Activated T-helper 1 cell treated with anti-CD3 and anti-CD28 coated beads, Interleukin-2, amount 50 U/mL, for 16 hours (primary cell): ENCODE measurements around the gene KRT7.

ENCODE experiments used
- DNase-seq, 2 donors: peaks; one replicate each; pipeline ENCODE4 v3.0.0-alpha.2; 2020; ENCODE audit warnings: low read depth in 1 of 2, low spot score in 1 of 2

KRT7 gene

GRCh38 chr12:52199294-52199919, 33.6 kb upstream of the KRT7 start:
- DNase-seq = no peak

GRCh38 chr12:52200086-52200780, 32.8 kb upstream of the KRT7 start:
- DNase-seq = no peak

- no peak for DNase-seq
These were observed 32.1 kb upstream of the KRT7 start for GRCh38 chr12:52200781-52201450.

GRCh38 chr12:52201451-52201839, 31.6 kb upstream of the KRT7 start:
- no peak for DNase-seq

DNA sequence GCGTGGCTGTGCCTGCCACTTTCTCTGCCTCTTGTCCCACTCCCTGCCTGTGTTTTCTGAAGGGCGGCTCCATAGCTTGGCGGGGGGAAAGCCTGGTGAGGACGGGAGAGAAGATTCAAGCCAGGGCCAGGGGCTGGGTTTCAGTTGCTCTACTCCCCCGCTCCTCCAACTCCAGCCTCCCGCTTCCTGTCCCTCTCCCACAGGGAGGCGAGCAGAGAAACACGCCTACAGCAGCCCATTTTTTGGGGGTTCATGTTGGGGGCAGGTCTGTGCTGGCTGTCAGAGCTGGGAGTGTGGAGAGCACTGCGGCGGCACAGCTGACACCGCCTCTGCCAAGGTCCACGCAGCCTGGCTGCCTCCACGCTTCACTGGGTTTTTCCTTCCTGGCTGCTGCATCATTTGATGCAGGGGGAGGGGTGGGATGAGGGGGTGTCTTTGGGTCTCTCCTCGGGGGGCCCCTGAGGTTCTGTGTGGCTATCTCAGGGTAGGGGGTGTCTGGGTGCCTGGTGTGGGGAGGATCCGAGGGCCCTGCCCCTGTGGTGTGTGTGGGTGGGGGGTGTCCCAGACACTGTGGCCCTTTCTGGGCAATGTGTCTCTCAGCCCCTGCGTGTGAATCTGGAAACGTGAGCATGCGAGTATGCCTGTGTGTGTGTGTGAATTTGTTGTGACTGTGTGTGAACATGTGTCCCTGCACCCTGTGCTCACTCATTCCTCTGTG, 30.5 kb upstream of the KRT7 start:
- no peak for DNase-seq

DNA sequence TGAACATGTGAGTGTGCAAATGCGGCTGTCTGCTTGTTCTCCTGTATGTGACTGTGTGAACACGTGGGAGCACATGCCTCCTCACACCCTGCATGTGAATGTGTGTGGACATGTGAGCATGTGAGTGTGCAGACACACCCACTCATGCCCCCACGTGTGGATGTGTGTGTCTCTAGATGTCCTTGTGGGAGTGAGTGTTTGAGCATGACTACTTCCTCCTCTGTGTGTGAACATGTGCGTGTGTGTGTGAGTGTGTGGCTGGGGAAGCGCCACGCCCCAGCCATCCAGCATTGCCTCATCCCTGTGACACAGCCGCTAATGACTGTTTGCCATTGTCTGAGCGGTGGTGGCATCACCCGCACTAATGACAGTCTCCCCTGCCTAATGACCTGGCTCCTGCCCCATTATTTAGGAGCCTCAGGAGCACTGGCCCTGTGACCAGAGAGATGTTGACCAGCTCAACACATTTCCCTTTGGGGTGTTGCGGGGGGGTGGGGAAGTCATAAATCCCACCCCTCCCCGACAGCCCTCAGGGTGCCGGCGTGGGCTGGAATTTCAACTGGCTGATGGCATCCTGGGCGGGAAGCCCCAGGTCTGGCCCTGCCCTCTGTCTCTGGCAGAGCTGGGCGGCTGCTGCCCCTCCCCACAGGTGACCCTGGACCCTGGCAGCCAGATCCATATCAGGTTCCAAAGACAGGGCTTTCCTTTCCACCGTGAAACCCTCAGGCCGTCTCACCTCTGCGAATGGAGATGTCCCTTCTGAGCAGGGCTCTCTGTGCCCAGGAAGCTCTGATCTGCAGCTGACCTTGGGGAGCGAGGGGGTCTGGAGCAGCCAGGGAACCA, 29.7 kb upstream of the KRT7 start:
- DNase-seq = no peak

DNA sequence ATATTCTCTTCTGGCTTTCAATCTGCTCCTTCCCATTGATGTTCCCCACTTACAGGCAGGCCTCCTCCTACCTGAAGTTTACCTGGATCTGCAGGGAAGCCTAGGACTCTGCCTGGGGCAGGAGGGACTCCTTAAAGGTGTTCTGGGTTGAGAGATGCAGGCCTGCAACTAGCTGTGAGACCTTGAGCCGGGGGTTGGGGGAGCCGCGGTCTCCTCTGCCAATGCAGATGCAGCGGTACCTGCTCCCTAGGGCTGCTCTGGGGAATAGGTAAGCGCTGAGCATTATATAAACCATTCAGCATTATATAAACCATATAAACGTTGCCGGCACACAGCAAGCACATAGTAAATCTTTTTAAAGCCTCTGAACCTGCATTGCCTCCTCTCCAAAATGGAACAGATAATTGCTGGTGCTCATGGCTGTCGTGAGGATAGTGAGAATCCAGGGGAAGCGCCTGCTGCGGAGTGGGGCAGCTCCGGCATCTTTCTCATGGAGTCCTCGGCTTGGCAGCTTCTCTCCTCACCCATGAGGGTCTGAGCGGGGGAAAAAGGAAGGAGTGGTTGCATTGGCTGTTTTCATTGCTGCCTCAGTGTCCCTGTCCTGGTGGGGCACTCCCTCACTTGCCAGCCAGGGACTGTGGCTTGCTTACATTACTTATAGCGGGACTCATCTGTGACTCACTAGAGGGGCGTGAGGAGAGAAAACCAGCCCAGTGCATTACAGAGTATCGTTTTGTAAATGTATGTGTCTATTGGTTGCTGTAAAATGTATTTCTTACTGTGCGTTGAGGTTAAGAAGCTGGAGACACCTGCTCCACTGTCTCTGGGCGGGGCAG, 28.7 kb upstream of the KRT7 start:
- no peak for DNase-seq

DNA sequence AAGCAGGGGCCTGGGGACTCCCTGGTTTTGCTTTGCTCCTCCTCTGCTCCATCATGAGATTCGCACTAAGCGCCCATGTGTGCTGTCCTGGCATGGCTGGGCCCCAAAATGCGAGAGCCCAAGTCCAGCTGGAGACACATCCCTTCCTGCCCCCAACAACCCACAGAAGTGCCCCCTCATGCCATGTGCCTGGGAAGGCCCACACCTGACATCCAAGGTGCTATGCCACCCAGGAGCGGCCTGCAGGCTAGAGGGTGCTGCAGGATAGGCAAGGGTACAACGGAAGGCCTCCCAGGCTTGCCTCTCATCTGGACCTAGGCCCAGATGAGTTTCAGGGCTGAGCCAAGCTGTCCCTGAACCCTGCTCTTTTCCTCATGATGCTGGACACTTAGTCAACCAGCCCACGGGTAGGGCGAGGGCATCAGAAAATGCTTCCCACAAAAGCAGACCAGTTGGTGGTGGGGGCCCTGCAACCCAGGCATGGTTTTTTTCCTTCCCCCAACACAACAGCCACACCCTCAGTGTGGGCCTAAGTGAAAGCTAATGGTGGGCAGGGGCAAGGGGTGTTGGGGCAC, 28.0 kb upstream of the KRT7 start:
- DNase-seq = no peak

GRCh38 chr12:52205612-52206303, 27.3 kb upstream of the KRT7 start:
- no peak for DNase-seq

DNA sequence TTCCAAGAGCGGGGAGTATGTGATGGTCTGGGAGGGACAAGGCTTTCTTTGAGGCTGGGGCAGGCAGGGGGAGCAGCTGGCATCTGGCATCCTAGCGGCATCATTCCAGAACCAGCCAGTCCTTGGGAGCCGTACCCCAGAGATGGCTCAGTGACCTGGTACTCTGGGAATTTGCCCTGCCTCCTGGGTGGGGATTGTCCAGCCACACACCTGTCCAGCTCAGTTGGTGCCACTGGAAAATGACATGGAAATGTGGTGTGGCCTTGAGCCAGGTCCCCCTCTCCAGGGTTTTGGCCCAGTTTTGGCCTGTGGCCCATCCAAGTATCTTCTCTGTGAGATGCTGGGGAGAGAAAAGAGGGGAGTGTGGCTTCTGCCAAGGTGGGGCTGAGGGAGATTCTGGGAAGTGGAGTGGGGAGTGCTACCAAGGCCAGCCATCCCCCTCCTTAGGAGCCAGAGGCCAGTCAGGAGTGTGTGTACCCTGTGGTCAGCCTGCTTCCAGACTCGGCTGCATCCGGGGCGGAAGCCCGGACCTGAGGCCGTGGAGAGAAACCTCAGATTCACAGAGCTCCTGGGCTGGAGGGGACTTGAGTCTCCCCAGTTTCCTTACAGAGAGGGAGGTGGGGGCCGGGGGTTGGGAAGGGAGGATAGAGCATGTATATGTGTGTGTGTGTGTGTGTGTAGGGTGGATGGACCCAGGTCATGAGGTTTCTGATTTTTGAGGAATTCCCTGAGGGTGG, 26.6 kb upstream of the KRT7 start:
- no peak for DNase-seq

DNA sequence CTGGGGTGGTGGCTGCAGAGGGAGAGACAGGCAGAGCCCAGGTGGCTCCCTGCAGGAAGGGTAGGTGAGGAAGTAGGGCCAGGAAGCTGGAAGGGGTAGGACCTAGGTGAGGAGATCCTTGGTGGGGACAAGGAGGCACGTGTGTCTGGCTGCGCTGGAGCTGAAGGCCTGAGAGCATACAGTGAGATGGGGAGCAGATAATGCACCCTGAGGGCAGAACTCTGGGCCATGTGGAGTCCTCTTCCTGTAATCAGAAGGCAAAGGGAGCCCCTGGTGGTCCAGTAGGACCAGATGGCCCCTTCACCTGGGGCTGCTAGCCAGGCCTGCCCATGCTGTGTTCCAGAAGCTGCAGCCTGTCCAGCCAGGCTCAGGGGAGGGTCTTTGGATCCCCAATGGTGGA, 25.9 kb upstream of the KRT7 start:
- no peak for DNase-seq

- no peak for DNase-seq
These were observed 25.1 kb upstream of the KRT7 start for GRCh38 chr12:52207895-52208294.

DNA sequence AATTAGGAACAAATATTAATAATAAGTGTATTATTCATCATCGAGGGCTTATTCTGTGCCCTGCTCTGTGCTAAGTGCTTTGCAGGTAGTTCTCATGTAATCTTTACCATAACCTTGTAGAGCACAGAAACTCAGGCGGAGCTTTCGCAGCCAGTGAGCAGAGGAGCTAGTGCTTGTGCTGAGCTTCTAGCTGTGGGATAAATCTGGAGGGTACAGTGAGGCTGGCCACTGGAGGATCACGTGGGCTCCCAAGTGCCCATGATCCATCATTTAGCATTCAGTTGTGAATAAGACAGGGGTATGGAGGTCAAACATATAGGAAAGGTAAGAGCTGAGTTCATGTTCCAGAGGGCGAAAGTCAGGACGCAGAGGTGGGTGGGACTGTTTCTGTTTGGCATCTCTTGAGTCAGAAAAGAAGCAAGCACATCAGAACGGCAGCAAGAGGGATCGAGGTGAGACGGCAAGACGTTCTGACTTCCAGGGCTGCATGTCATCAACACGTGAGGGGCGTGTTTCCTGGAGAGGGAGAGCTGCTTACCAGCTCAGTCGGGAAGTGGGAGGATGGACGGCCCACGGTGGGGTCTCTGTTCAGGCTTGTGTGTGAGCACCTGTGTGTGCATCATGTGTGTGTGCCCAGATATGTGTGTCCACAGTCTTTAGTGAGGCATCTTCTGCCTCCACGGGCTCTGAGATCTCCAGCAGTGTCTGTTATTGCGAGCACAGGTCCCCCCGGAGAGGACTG, 24.4 kb upstream of the KRT7 start:
- no peak for DNase-seq

DNA sequence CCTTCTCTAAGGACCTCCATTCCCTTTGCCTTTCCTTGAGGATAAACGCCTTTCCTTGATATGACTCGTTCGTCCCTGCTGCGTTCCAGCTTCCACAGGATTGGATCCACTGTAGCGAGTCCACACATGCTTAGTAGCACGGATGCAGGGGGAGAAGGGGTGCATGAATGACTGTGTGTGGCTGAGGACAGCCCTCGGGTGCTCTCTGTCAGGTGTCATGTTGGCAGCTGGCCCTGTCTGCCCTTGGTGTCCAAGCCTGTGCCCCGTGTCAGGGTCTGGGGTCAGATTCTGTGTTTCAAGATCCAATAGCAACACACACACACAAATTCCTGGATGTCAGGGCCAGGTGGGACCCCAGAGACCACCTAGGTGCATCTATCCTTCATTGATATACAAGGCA, 23.7 kb upstream of the KRT7 start:
- DNase-seq = no peak

DNA sequence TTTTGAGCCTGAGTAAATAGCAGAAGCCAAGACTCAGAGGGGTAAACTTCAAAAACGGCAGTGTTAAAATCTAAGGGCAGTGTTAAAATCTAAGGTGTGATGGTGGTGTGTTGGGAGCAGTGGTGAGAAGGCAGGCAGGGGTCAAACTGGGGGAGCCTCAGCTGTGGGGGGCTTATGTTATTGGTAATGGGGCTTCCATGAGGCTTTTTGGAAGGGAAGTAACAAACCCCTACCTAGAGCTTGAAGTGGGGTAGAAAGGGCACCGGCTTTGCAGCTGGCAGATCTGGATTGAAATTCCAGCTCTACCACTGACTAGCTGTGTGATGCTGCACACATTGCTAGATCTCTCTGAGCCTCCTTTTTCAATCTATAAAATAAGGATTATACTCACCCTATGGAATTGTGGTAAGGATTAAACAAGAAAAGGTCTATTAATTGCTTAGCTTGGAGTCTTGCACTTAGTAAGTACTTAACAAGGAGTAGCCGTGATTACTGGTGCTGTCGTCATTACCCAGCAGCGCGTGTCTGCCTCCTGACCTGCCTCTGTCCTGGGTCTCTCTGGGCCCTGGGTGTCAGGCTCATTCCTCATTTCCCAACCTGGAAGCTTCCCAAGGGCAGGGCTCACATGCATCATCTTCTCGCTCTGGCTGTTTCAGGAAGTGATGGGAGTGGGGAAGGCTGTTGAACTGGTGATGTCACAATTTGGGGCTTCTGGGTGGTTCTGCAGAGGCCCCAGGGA, 22.7 kb upstream of the KRT7 start:
- no peak for DNase-seq

GRCh38 chr12:52210925-52211650, 22.0 kb upstream of the KRT7 start:
- DNase-seq = no peak
